ENCODE data around the gene ADAMTS9.

The ADAMTS9 gene

DNA sequence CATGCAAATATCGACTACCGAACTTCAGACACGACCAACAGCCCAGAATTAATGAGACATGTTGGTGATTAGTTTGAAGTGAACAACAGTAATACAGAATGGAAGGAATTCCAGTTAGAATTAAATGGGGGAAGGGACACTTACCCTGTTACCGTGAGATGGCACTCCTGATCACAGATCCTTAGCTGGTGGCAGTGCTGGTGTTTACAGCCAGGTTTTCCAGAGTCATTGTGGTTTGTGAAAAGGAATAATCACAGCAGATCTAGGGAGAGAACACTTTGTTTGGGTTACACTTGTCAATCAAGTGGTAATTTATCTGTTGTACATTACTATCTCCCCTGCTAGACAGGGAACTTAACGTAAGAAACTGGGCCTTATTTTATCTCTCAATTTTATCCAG is 217.4 kb downstream of the ADAMTS9 start:
- DNase-seq: no peak

DNA sequence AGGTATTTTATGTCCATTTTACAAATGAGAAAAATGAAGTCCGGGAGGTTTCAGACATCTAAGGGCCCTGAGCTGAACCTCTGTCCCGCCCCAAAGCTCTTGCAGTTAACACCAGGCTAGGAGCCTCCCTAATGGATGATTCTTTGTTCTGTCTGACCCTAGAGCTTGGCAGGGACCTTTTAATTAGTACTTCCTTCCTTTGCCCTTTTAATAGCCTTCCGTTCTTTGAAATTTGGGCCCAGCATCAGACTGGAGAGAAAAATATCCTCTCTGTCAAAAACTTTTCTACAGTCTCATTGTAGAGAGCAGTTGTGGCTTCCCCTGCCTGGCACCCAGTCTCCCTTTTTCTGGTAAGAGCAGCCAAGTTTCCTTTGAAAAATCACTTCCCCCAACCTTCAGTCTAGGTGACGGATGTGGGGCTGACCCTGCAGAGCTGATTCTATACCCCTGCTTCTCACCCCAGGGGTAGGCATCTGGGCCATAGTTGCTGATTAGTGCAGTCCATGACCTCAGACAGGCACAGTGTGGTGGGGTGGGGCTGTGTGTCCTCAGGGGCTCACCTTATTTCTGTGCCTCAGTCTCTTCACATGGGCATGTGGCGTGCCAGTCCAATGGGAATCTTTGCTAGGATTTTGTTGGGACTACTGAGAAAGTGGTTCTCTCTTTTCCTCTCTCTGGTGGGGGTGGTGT is 220.4 kb downstream of the ADAMTS9 start:
- DNase-seq: no peak
